ENCODE results near the gene RNH1. TPM values are rescaled to one million over a fixed set of nuclear protein-coding genes. Genes with fewer than 3 reads are reported as not detected.

The RNH1 gene
- total RNA-seq, 6 experiments from 2014 or later: 223 to 272 (median 250) TPM

GRCh38 chr11:488992-489391 is 18.1 kb downstream of the RNH1 start:
- TF ChIP-seq CTCF (IDR thresholded peaks at IDR 0.05): no peak
- H3K9me3 Mint-ChIP-seq: no peaks in the 10 kb centered on the region
- H3K27ac Mint-ChIP-seq: no peak overlapping the region
- no peak for DNase-seq
- H3K4me1 Mint-ChIP-seq (ENCODE audit: low read depth): no peaks in the 10 kb centered on the region
- no peak overlapping the region for H3K4me3 Mint-ChIP-seq
- H3K36me3 Mint-ChIP-seq (ENCODE audit: low read depth): peaks cover 3% of the 10 kb centered on the region; the same call in 1 of the 2 replicates
- 0 out of 2 replicates have a peak, but pooled peaks cover 2% of the 10 kb centered on the region for H3K27me3 Mint-ChIP-seq (ENCODE audit: insufficient read depth)

GRCh38 chr11:488579-488978 is 18.5 kb downstream of the RNH1 start:
- no peak overlapping the region for H3K4me3 Mint-ChIP-seq
- no peak for TF ChIP-seq CTCF (IDR thresholded peaks at IDR 0.05)
- no peak overlapping the region for H3K27ac Mint-ChIP-seq
- peaks cover 7% of the 10 kb centered on the region for H3K36me3 Mint-ChIP-seq (ENCODE audit: low read depth)
- no peaks in the 10 kb centered on the region for H3K4me1 Mint-ChIP-seq (ENCODE audit: low read depth)
- peaks cover 4% of the 10 kb centered on the region for H3K9me3 Mint-ChIP-seq
- no peak for DNase-seq
- H3K27me3 Mint-ChIP-seq (ENCODE audit: insufficient read depth): 0 out of 2 replicates have a peak, but pooled peaks cover 2% of the 10 kb centered on the region

GRCh38 chr11:488062-488461 is 19.0 kb downstream of the RNH1 start:
- peaks cover 13% of the 10 kb centered on the region for H3K36me3 Mint-ChIP-seq (ENCODE audit: low read depth)
- H3K27ac Mint-ChIP-seq: no peak overlapping the region
- TF ChIP-seq CTCF (IDR thresholded peaks at IDR 0.05): no peak
- no peak for DNase-seq
- H3K9me3 Mint-ChIP-seq: peaks cover 9% of the 10 kb centered on the region
- H3K27me3 Mint-ChIP-seq (ENCODE audit: insufficient read depth): no peaks in the 10 kb centered on the region
- H3K4me1 Mint-ChIP-seq (ENCODE audit: low read depth): no peaks in the 10 kb centered on the region
- no peak overlapping the region for H3K4me3 Mint-ChIP-seq

- Mint-ChIP-seq H3K9me3 (peaks cover 9% of the 10 kb centered on the region), H3K27me3 (ENCODE audit: insufficient read depth) (no peaks in the 10 kb centered on the region), H3K4me3 (no peak overlapping the region), H3K27ac (no peak overlapping the region), H3K4me1 (ENCODE audit: low read depth) (no peaks in the 10 kb centered on the region), H3K36me3 (ENCODE audit: low read depth) (peaks cover 13% of the 10 kb centered on the region)
- TF ChIP-seq CTCF (IDR thresholded peaks at IDR 0.05): no peak
- no peak for DNase-seq
Measured at GRCh38 chr11:487571-488021, 19.4 kb downstream of the RNH1 start.

- Mint-ChIP-seq H3K36me3 (ENCODE audit: low read depth) (peaks cover 18% of the 10 kb centered on the region), H3K27ac (no peak overlapping the region), H3K27me3 (ENCODE audit: insufficient read depth) (no peaks in the 10 kb centered on the region), H3K4me1 (ENCODE audit: low read depth) (no peaks in the 10 kb centered on the region), H3K9me3 (peaks cover 9% of the 10 kb centered on the region), H3K4me3 (no peak overlapping the region)
- TF ChIP-seq CTCF (IDR thresholded peaks at IDR 0.05): no peak
- DNase-seq: no peak
Measured at GRCh38 chr11:486189-486588, 20.9 kb downstream of the RNH1 start.

GRCh38 chr11:484616-485015 is 22.4 kb downstream of the RNH1 start:
- Mint-ChIP-seq H3K36me3 (ENCODE audit: low read depth) (peaks cover 21% of the 10 kb centered on the region), H3K27ac (no peak overlapping the region), H3K27me3 (ENCODE audit: insufficient read depth) (no peaks in the 10 kb centered on the region), H3K4me1 (ENCODE audit: low read depth) (no peaks in the 10 kb centered on the region), H3K9me3 (peaks cover 9% of the 10 kb centered on the region), H3K4me3 (no peak overlapping the region)
- no peak for TF ChIP-seq CTCF (IDR thresholded peaks at IDR 0.05)
- DNase-seq: no peak

All from HFFc6 (cell line).